ENCODE results near the gene KIAA1586. TPM values are rescaled to one million over a fixed set of nuclear protein-coding genes. Genes with fewer than 3 reads are reported as not detected.
A peak's percentile ranks its signal among the peaks of the same experiment; 100 is the strongest.
"Not testable (repeated sequence)": the region's sequence is repeated elsewhere in the genome, so short reads cannot be mapped to it uniquely, and the experiment has no call there.

The KIAA1586 gene
- 13.3 and 16.0 TPM in 2 replicates for total RNA-seq

GRCh38 chr6:57046332-57047256, at the start of gene KIAA1586:
Gene KIAA1586 (plus strand): TSS chr6:57046693. CDS start chr6:57046756, 63 bp downstream.
- intact Hi-C loops (cut with micrococcal nuclease) = loop anchor here (1.0 to 5.0 kb wide), 5 partner anchors 43 to 270 kb away; partner anchors contain the start of genes BAG2, BEND6, PRIM2 and RAB23
- peak within 1 kb of the TSS; percentile 91 for H3K27ac Mint-ChIP-seq
- peaks cover 20% of the 10 kb centered on the region for H3K36me3 Mint-ChIP-seq (ENCODE audit: low read depth)
- peaks cover 37% of the 10 kb centered on the region for H3K27me3 Mint-ChIP-seq
- peak within 1 kb of the TSS; percentile 91 for H3K4me3 Mint-ChIP-seq
- peak; percentile 96 for DNase-seq
- peaks cover 21% of the 10 kb centered on the region for H3K4me1 Mint-ChIP-seq
- not testable (repeated sequence) for H3K9me3 Mint-ChIP-seq

GRCh38 chr6:56999049-56999448, 47.4 kb upstream of the KIAA1586 start:
- Mint-ChIP-seq H3K9me3 (no peaks in the 10 kb centered on the region), H3K27ac (no peak overlapping the region), H3K27me3 (peaks cover 17% of the 10 kb centered on the region), H3K36me3 (ENCODE audit: low read depth) (no peaks in the 10 kb centered on the region), H3K4me1 (no peaks in the 10 kb centered on the region), H3K4me3 (no peak overlapping the region)
- no peak for DNase-seq
- intact Hi-C loops (cut with micrococcal nuclease) = no loop called here

DNA sequence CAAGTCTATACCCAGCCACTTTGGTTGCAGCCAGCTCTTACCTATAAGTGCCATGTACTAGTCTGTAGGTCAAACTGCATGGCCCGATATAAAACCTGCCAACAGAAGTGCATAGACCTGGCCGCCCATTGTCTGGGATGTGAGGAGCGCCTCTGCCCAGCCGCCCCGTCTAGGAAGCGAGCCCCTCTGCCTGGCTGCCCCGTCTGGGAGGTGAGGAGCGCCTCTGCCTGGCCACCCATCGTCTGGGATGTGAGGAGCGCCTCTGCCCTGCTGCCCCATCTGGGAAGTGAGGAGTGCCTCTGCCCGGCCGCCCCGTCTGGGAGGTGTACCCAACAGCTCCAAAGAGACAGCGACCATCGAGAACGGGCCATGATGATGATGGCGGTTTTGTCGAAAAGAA, 46.7 kb upstream of the KIAA1586 start:
- H3K4me1 Mint-ChIP-seq; H3K27ac Mint-ChIP-seq; intact Hi-C loops (cut with micrococcal nuclease); DNase-seq; H3K9me3 Mint-ChIP-seq; H3K36me3 Mint-ChIP-seq (ENCODE audit: low read depth); H3K4me3 Mint-ChIP-seq: not testable (repeated sequence)
- H3K27me3 Mint-ChIP-seq = peaks cover 17% of the 10 kb centered on the region

GRCh38 chr6:57002197-57002596, 44.3 kb upstream of the KIAA1586 start:
- intact Hi-C loops (cut with micrococcal nuclease) = no loop called here
- Mint-ChIP-seq H3K27ac (no peak overlapping the region), H3K27me3 (peaks cover 17% of the 10 kb centered on the region), H3K4me3 (no peak overlapping the region), H3K4me1 (no peaks in the 10 kb centered on the region), H3K9me3 (no peaks in the 10 kb centered on the region), H3K36me3 (ENCODE audit: low read depth) (no peaks in the 10 kb centered on the region)
- DNase-seq = no peak

DNA sequence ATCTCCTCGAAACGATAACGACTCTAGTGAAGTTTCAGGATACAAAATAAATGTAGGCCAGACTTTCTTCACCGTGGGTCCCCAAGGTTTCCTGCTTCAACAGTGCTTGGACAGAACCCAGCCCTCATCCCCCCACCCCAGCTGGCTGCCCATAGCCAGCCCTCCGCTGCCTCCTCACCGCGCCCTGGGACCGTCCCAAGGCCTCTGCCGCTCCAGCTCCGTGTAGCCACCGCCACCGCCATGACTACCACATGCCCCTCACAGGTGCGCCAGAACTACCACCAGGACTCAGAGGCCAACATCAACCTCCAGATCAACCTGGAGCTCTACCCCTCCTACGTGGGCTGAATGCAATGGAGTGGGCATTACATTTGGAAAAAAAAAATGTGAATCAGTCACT, 42.2 kb upstream of the KIAA1586 start:
- Mint-ChIP-seq H3K36me3 (ENCODE audit: low read depth) (no peaks in the 10 kb centered on the region), H3K9me3 (no peaks in the 10 kb centered on the region), H3K4me1 (no peaks in the 10 kb centered on the region), H3K27me3 (peaks cover 20% of the 10 kb centered on the region), H3K4me3 (no peak overlapping the region), H3K27ac (no peak overlapping the region)
- no peak for DNase-seq
- intact Hi-C loops (cut with micrococcal nuclease) = no loop called here

GRCh38 chr6:57006101-57006500, 40.4 kb upstream of the KIAA1586 start:
- no peaks in the 10 kb centered on the region for H3K9me3 Mint-ChIP-seq
- no peak for DNase-seq
- intact Hi-C loops (cut with micrococcal nuclease) = no loop called here
- H3K4me1 Mint-ChIP-seq = no peaks in the 10 kb centered on the region
- no peaks in the 10 kb centered on the region for H3K36me3 Mint-ChIP-seq (ENCODE audit: low read depth)
- H3K4me3 Mint-ChIP-seq = no peak overlapping the region
- H3K27ac Mint-ChIP-seq = no peak overlapping the region
- H3K27me3 Mint-ChIP-seq = peaks cover 29% of the 10 kb centered on the region

DNA sequence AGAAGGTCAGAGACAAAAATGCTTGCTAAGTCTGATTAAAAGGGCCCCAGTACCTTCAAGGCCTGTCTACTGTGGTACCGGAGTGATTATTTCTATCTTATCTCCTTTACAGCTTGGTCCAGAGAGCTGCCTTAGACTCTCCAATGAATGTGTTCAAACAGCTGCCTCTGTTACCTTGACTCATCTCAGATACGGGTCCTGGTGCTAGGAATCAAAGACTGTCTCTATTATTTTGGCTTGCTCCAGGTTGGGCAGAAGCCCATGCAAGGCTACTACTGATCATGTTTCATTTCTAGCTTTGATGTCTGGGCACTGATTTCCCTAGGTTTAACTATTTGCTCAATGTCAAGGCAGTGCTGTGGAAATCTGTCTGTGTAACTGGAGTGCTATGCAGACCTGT, 38.4 kb upstream of the KIAA1586 start:
- DNase-seq; H3K4me1 Mint-ChIP-seq; intact Hi-C loops (cut with micrococcal nuclease); H3K36me3 Mint-ChIP-seq (ENCODE audit: low read depth); H3K4me3 Mint-ChIP-seq; H3K9me3 Mint-ChIP-seq; H3K27ac Mint-ChIP-seq: not testable (repeated sequence)
- H3K27me3 Mint-ChIP-seq = peaks cover 18% of the 10 kb centered on the region

DNA sequence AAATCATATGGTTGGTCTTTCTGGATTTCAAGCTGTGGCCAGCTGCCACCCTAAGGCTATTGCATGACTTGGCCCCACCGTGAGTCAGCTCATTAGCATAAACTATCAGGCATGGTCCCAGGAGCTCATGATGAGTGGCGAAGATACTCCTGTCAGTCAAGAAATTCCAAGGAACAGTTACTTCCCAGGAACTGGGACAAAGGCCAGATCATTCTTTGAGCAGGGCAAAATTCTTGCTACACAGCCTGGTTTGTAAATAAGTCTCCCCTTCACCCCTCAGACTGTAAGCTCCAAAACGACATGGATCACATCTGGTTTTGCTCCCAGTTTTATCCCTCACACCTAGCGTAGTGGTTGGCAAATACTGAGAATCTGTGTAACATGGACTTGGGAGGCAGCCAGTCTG, 33.0 kb upstream of the KIAA1586 start:
- Mint-ChIP-seq H3K9me3 (no peaks in the 10 kb centered on the region), H3K4me3 (no peak overlapping the region)
- intact Hi-C loops (cut with micrococcal nuclease) = no loop called here

GRCh38 chr6:57017069-57017468, 29.4 kb upstream of the KIAA1586 start:
- Mint-ChIP-seq H3K4me3 (no peak overlapping the region), H3K27ac (no peak overlapping the region), H3K36me3 (ENCODE audit: low read depth) (no peaks in the 10 kb centered on the region), H3K9me3 (no peaks in the 10 kb centered on the region), H3K4me1 (no peaks in the 10 kb centered on the region), H3K27me3 (peaks cover 15% of the 10 kb centered on the region)
- DNase-seq = no peak
- intact Hi-C loops (cut with micrococcal nuclease) = no loop called here

More for the DNA sequence above, 33.0 kb upstream of the KIAA1586 start:
- H3K36me3 Mint-ChIP-seq (ENCODE audit: low read depth) = no peaks in the 10 kb centered on the region
- H3K27ac Mint-ChIP-seq = no peak overlapping the region
- DNase-seq = no peak
- H3K27me3 Mint-ChIP-seq = peaks cover 23% of the 10 kb centered on the region
- no peaks in the 10 kb centered on the region for H3K4me1 Mint-ChIP-seq

GRCh38 chr6:57017841-57018240, 28.7 kb upstream of the KIAA1586 start:
- H3K9me3 Mint-ChIP-seq = no peaks in the 10 kb centered on the region
- DNase-seq = no peak
- intact Hi-C loops (cut with micrococcal nuclease) = no loop called here
- peaks cover 15% of the 10 kb centered on the region for H3K27me3 Mint-ChIP-seq
- H3K4me1 Mint-ChIP-seq = no peaks in the 10 kb centered on the region
- no peak overlapping the region for H3K4me3 Mint-ChIP-seq
- H3K27ac Mint-ChIP-seq = no peak overlapping the region
- H3K36me3 Mint-ChIP-seq (ENCODE audit: low read depth) = no peaks in the 10 kb centered on the region

DNA sequence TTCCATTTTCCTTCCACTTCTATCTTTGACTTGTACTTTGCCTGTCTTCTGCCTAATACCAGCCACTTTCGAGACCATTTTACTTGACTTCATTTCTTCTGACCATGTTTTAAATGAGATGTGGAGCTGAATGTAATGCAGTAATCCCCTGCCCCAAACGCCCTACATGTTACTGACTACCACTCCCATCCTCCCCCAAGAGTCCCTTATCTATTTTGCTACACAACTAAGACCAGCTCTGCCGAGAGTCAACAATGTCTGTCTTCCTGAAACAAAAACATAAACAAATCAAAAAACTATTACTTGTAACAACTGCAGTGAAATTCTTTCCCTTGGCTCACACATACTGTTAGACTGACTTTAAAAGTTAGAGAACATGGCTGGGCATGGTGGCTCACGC, 27.1 kb upstream of the KIAA1586 start:
- peaks cover 8% of the 10 kb centered on the region for H3K9me3 Mint-ChIP-seq
- no peak overlapping the region for H3K4me3 Mint-ChIP-seq
- H3K4me1 Mint-ChIP-seq = no peaks in the 10 kb centered on the region
- no peaks in the 10 kb centered on the region for H3K36me3 Mint-ChIP-seq (ENCODE audit: low read depth)
- intact Hi-C loops (cut with micrococcal nuclease) = no loop called here
- peaks cover 13% of the 10 kb centered on the region for H3K27me3 Mint-ChIP-seq
- no peak for DNase-seq
- no peak overlapping the region for H3K27ac Mint-ChIP-seq

GRCh38 chr6:57021086-57021720, 25.3 kb upstream of the KIAA1586 start:
- Mint-ChIP-seq H3K4me3 (no peak overlapping the region), H3K9me3 (peaks cover 20% of the 10 kb centered on the region), H3K4me1 (no peaks in the 10 kb centered on the region), H3K36me3 (ENCODE audit: low read depth) (no peaks in the 10 kb centered on the region), H3K27me3 (peaks cover 19% of the 10 kb centered on the region), H3K27ac (no peak overlapping the region)
- intact Hi-C loops (cut with micrococcal nuclease) = loop anchor here (1.0 to 5.0 kb wide), 3 partner anchors 64 to 296 kb away; partner anchors contain the start of genes BEND6 and PRIM2
- DNase-seq = no peak

GRCh38 chr6:57024321-57024720, 22.2 kb upstream of the KIAA1586 start:
- DNase-seq = no peak
- Mint-ChIP-seq H3K9me3 (peaks cover 20% of the 10 kb centered on the region), H3K4me1 (no peaks in the 10 kb centered on the region), H3K27ac (no peak overlapping the region), H3K4me3 (no peak overlapping the region), H3K27me3 (peaks cover 18% of the 10 kb centered on the region), H3K36me3 (ENCODE audit: low read depth) (no peaks in the 10 kb centered on the region)
- intact Hi-C loops (cut with micrococcal nuclease) = loop anchor here (5.0 kb wide), 1 partner anchor 67 kb away; the partner anchor contains the start of gene BEND6

DNA sequence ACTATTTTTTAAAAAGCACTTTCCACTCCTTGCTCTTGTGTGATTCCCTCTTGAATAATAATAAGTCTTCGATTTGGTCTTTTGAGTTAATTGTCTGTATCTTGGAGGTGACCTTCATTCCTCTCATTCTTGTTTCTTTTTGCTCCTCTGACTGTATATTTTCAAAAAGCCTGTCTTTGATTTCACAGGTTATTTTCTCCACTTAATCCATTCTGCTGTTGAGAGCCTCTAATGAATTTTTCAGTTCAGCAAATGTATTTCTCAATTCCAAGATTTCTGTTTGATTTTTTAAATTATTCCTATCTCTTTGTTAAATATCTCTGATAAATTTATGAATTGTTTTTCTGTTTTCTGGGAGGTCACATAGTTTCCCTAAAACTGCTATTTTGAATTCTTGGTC, 21.7 kb upstream of the KIAA1586 start:
- Mint-ChIP-seq H3K4me3 (no peak overlapping the region), H3K36me3 (ENCODE audit: low read depth) (no peaks in the 10 kb centered on the region), H3K27me3 (peaks cover 18% of the 10 kb centered on the region), H3K4me1 (no peaks in the 10 kb centered on the region), H3K27ac (no peak overlapping the region), H3K9me3 (peaks cover 20% of the 10 kb centered on the region)
- intact Hi-C loops (cut with micrococcal nuclease) = loop anchor here (5.0 kb wide), 1 partner anchor 67 kb away; the partner anchor contains the start of gene BEND6
- no peak for DNase-seq
